Activated naive CD8-positive, alpha-beta T cell (primary cell): ENCODE measurements around the gene ADGRB2.

Experiments
- H3K27ac Mint-ChIP-seq: one replicate; pipeline ENCODE4 v1.8.0; 2021; ENCODE audit warnings: mixed read lengths
- H3K27me3 Mint-ChIP-seq: one replicate; pipeline ENCODE4 v1.8.0; 2021; ENCODE audit warnings: mixed read lengths
- H3K36me3 Mint-ChIP-seq: one replicate; pipeline ENCODE4 v1.8.0; 2021; ENCODE audit warnings: mixed read lengths
- H3K4me1 Mint-ChIP-seq: one replicate; pipeline ENCODE4 v1.8.0; 2021; ENCODE audit warnings: low read depth, mixed read lengths
- H3K4me3 Mint-ChIP-seq: one replicate; pipeline ENCODE4 v1.8.0; 2021; ENCODE audit warnings: mild to moderate bottlenecking, mixed read lengths
- H3K9me3 Mint-ChIP-seq: one replicate; pipeline ENCODE4 v1.8.0; 2021; ENCODE audit warnings: low read depth, mixed read lengths

Gene ADGRB2

DNA sequence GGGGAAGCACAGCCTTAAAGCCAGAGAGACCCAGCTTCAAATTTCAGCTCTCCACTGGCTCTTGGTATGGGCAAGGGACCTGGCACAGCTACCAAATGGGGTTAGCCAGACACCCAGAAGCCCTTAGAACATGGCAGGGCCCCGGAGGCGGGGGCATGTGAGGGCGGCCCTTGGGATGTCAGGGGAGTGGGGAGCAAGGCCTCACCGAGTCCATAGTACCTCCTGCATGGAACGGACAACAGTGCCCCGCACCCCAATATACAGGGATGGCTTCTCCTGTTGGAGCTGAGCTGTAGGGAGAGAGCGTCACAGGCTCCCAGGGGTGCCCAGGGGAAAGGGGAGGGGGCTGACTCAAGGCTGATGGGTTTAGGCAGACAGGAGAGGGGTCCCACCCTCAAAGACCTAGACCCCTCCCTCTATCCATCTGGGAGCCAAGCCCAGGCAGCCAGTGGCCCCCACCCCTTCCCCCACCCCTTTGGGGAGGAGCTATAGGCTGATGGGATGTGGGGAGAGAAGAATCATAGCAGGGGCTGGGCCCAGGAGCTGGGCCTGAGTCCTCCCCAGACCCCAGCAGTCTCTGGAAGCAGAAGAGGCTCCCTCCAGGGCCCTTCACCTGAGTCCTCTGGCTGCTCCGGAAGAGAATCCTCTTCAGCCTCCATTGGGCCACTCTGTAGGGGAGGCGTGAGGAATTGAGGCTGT lies 35.2 kb upstream of the ADGRB2 start:
- H3K36me3 Mint-ChIP-seq, result no peaks in the 10 kb centered on the region
- H3K9me3 Mint-ChIP-seq, result no peaks in the 10 kb centered on the region
- no peaks in the 10 kb centered on the region for H3K27me3 Mint-ChIP-seq
- H3K27ac Mint-ChIP-seq, result no peak overlapping the region
- peaks cover 8% of the 10 kb centered on the region for H3K4me1 Mint-ChIP-seq
- H3K4me3 Mint-ChIP-seq, result no peak overlapping the region

DNA sequence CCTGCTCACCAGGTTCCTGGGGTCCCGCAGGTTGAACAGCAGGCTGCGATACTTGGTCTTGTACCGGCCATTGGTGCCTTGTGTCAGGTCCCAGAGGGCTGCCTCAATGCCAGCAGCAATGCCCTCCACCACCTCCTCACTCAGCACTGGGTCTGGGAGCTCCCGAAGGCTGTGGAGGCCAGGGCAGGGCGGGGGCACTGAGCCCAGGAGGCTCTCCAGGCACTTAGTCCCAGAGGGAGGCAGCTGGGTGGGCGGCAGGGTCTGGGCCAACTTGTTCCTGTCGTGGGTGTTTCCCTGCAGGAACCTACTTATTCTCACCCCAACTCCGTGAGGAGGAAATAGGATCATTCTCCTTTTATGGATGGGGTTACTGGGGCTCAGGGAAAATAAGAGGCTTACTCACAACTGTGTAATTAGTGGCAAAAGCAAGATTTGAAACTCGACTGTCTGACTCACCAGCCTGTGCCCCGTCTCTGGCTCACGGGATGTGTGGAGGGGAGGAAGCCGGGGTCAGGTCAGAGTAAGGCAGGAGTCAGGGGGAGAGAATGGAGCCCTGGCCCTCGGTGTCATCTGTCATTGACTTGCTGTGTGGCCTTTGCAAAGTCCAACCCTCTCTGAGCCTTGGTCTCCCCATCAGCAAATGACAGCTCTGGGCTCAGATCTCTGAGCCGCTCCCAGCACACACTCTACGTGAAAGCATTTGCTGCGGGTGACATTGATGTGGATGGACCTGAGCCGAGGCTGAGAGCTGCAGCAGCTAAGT lies 34.5 kb upstream of the ADGRB2 start:
- Mint-ChIP-seq H3K9me3 (no peaks in the 10 kb centered on the region), H3K36me3 (no peaks in the 10 kb centered on the region), H3K4me1 (peaks cover 8% of the 10 kb centered on the region), H3K27ac (no peak overlapping the region), H3K4me3 (no peak overlapping the region), H3K27me3 (no peaks in the 10 kb centered on the region)

DNA sequence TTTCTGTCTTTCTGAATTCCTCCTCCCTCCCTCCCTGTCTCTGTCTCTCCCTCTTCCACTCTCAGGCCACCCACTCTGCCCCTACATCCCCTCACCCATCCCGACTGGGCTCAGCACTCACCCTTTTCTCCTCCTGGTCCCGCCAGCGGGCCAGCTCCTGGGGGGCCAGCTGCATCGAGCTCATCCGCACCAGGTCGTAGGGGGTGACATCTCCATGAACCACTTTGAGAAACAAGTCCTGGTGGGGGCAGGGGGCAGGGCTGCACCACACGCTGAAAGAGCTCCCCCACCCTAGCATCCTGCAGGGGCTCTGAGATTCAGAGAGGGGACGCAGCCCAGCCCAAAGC lies 33.9 kb upstream of the ADGRB2 start:
- no peak overlapping the region for H3K4me3 Mint-ChIP-seq
- peaks cover 8% of the 10 kb centered on the region for H3K4me1 Mint-ChIP-seq
- H3K36me3 Mint-ChIP-seq, result no peaks in the 10 kb centered on the region
- H3K9me3 Mint-ChIP-seq, result no peaks in the 10 kb centered on the region
- no peak overlapping the region for H3K27ac Mint-ChIP-seq
- H3K27me3 Mint-ChIP-seq, result no peaks in the 10 kb centered on the region

GRCh38 chr1:31797216-31797615 lies 33.1 kb upstream of the ADGRB2 start:
- Mint-ChIP-seq H3K4me3 (no peak overlapping the region), H3K27ac (no peak overlapping the region), H3K27me3 (no peaks in the 10 kb centered on the region), H3K4me1 (peaks cover 1% of the 10 kb centered on the region), H3K9me3 (no peaks in the 10 kb centered on the region), H3K36me3 (no peaks in the 10 kb centered on the region)

GRCh38 chr1:31796707-31797106 lies 32.6 kb upstream of the ADGRB2 start:
- Mint-ChIP-seq H3K27me3 (no peaks in the 10 kb centered on the region), H3K9me3 (no peaks in the 10 kb centered on the region)

DNA sequence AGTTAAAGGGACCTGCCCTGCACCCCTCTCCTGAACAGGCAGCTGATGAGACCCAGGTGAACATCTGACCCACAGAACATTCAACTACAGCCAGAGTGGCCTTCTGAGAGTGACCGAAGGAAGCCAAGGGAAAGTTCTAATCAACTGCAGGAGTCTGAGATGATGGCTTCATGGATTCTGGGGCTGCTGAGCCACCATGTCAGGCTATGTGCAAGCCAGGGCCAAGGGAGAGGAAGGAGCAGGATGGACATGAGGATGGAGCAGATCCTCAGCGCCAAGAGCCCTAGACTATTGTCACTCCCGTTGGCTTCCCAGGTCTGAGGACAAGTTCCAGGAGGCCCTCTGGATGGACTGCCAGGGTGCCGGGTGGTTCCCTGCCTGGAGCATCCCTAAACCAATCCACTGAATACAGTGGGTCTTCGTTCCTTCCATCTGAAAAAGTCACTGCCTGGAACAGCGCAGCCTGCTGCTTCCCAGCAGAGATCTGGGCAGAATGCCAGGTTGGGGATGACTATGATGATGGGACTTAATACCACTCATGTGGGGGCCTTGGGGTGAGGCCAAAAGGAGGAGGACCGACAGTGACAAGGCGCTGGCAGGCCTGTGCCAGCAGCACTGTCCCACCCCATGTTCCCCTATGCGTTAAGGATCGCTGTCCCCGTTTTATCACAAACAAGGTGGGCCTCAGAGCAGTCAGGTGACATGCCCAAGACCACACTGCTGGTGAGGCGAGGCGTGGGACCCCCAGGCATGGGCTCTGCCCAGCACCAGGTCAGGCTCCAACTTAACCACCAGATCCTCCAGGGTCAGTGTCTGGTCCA lies 31.9 kb upstream of the ADGRB2 start:
- H3K27me3 Mint-ChIP-seq, result no peaks in the 10 kb centered on the region
- no peaks in the 10 kb centered on the region for H3K4me1 Mint-ChIP-seq
- no peak overlapping the region for H3K27ac Mint-ChIP-seq
- H3K4me3 Mint-ChIP-seq, result no peak overlapping the region
- H3K9me3 Mint-ChIP-seq, result no peaks in the 10 kb centered on the region
- no peaks in the 10 kb centered on the region for H3K36me3 Mint-ChIP-seq

More at GRCh38 chr1:31796707-31797106, 32.6 kb upstream of the ADGRB2 start:
- Mint-ChIP-seq H3K27ac (no peak overlapping the region), H3K4me3 (no peak overlapping the region), H3K36me3 (no peaks in the 10 kb centered on the region), H3K4me1 (no peaks in the 10 kb centered on the region)

DNA sequence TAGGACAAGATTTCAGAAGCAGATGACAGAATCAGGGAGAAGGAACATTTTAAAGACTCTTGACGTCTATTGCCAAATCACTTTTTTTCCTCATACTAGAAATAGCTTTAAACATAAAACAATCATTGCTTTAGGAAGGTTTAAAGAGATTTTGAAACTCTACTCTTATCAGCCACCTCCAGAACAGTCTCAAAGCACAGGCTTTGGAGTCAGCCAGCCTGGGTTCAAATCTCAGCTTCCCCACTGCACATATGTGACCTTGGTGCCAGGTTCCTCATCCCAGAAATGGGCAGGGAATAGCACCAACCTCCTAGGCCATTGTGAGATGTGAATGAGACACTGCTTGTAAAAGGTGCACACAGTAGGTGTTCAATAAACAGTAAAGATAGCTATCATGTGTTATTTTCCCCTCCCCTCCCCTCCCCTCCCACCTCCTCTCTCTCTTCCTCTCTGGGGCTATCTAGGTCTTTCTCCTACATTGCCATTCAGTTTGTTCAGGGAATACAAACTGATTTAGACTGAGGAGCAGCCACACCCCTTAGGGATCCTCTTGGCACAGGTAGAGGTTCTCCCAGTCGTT lies 31.0 kb upstream of the ADGRB2 start:
- no peaks in the 10 kb centered on the region for H3K9me3 Mint-ChIP-seq
- H3K4me3 Mint-ChIP-seq, result no peak overlapping the region
- no peaks in the 10 kb centered on the region for H3K27me3 Mint-ChIP-seq
- no peaks in the 10 kb centered on the region for H3K36me3 Mint-ChIP-seq
- H3K27ac Mint-ChIP-seq, result no peak overlapping the region
- H3K4me1 Mint-ChIP-seq, result no peaks in the 10 kb centered on the region

GRCh38 chr1:31793586-31794285 lies 29.6 kb upstream of the ADGRB2 start:
- no peak overlapping the region for H3K4me3 Mint-ChIP-seq
- no peaks in the 10 kb centered on the region for H3K9me3 Mint-ChIP-seq
- no peaks in the 10 kb centered on the region for H3K36me3 Mint-ChIP-seq
- H3K27me3 Mint-ChIP-seq, result no peaks in the 10 kb centered on the region
- no peak overlapping the region for H3K27ac Mint-ChIP-seq
- no peaks in the 10 kb centered on the region for H3K4me1 Mint-ChIP-seq

DNA sequence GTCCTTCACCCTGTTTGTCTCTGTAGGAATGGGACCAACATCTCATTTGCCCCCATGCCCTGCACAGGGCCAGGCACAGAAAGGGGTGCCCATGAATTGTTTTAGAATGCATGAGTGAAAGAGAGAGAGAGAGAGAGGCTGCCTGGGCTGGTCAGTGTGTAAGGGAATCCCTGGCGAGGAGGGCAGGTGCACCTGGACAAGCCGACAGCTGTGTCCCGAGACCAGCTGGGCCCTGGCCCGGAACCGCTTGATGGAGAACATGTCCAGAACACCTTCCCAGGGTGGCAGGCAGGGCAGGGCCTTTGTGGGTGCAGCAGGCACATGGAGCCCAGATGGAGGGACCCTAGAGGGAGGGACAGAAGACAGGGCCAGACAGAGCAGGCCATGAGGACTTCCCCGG lies 28.9 kb upstream of the ADGRB2 start:
- no peaks in the 10 kb centered on the region for H3K36me3 Mint-ChIP-seq
- peaks cover 2% of the 10 kb centered on the region for H3K4me1 Mint-ChIP-seq
- H3K4me3 Mint-ChIP-seq, result no peak overlapping the region
- no peak overlapping the region for H3K27ac Mint-ChIP-seq
- no peaks in the 10 kb centered on the region for H3K9me3 Mint-ChIP-seq
- no peaks in the 10 kb centered on the region for H3K27me3 Mint-ChIP-seq

DNA sequence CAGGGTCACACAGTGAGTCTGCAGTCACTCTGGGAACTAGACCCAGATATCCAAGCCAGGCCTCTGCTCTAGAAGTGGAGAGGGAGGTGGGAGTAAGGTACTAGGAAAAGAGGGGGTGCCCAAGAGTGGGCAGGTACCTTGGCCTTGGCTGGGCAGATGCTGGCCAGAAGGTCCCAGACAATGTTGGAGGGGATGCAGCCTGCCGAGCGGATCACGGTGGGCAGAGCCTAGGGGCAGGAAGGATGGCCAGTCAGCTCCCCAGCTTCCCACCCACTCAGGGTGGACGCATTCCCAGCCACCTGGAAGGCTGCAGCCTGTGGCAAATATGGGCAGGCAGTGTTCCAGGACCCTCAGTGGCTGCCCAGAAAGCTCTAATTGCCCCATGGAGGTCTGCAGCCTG lies 28.4 kb upstream of the ADGRB2 start:
- no peak overlapping the region for H3K4me3 Mint-ChIP-seq
- H3K36me3 Mint-ChIP-seq, result no peaks in the 10 kb centered on the region
- peaks cover 8% of the 10 kb centered on the region for H3K4me1 Mint-ChIP-seq
- no peaks in the 10 kb centered on the region for H3K9me3 Mint-ChIP-seq
- H3K27ac Mint-ChIP-seq, result no peak overlapping the region
- H3K27me3 Mint-ChIP-seq, result no peaks in the 10 kb centered on the region

DNA sequence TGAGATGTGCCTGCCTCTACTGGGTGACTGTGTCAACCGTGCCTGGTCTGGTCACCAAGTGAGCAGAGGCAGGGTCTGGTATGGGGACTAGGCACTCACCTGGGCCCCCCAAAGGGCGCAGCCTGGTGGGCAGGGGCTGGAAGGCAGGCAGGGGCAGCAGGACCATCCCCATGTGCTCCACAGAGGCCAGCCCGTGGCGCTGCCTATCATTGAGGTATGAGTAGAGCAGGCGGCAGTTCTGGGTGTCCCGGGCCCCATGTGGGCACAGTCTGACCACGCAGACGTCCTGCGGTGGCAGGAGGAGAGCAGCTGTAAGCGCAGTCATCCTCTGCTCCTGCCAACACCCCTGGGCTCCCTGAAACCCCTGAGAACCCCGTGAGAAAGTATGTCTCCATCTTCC lies 28.0 kb upstream of the ADGRB2 start:
- Mint-ChIP-seq H3K27ac (no peak overlapping the region), H3K36me3 (no peaks in the 10 kb centered on the region), H3K4me3 (no peak overlapping the region), H3K9me3 (no peaks in the 10 kb centered on the region), H3K27me3 (no peaks in the 10 kb centered on the region), H3K4me1 (peaks cover 8% of the 10 kb centered on the region)

- H3K27me3 Mint-ChIP-seq, result no peaks in the 10 kb centered on the region
- no peaks in the 10 kb centered on the region for H3K9me3 Mint-ChIP-seq
- H3K36me3 Mint-ChIP-seq, result no peaks in the 10 kb centered on the region
- no peak overlapping the region for H3K27ac Mint-ChIP-seq
- H3K4me3 Mint-ChIP-seq, result no peak overlapping the region
- peaks cover 8% of the 10 kb centered on the region for H3K4me1 Mint-ChIP-seq
Observed at GRCh38 chr1:31791131-31791858, 27.2 kb upstream of the ADGRB2 start.

DNA sequence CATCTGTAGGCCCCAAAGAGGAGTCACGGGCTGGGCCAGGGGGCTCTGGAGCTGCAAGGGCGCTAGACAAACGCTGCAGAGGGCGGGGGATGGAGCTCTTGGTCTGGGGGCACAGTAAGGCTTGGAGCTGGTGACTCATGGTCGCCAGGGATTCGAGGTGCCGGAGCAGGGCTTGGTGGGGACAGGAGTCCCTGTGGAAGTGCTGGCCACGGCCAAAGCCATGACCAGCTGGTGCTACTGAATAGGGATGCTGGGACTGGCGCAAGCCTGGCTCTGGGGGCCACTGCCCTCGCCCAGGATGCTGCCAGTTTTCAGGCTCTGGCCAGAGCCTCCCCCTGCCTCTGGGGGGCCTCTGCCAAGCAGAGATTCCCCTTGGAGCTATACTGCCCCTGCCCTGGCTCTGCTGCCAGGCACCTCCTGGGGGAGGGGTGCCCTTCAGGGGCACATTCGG lies 26.5 kb upstream of the ADGRB2 start:
- no peaks in the 10 kb centered on the region for H3K9me3 Mint-ChIP-seq
- no peaks in the 10 kb centered on the region for H3K27me3 Mint-ChIP-seq
- peaks cover 8% of the 10 kb centered on the region for H3K4me1 Mint-ChIP-seq
- no peaks in the 10 kb centered on the region for H3K36me3 Mint-ChIP-seq
- no peak overlapping the region for H3K27ac Mint-ChIP-seq
- no peak overlapping the region for H3K4me3 Mint-ChIP-seq

- H3K4me3 Mint-ChIP-seq, result peak overlapping the region; percentile 32
- no peaks in the 10 kb centered on the region for H3K9me3 Mint-ChIP-seq
- no peak overlapping the region for H3K27ac Mint-ChIP-seq
- peaks cover 8% of the 10 kb centered on the region for H3K4me1 Mint-ChIP-seq
- H3K27me3 Mint-ChIP-seq, result no peaks in the 10 kb centered on the region
- no peaks in the 10 kb centered on the region for H3K36me3 Mint-ChIP-seq
Observed at GRCh38 chr1:31790140-31790539, 26.0 kb upstream of the ADGRB2 start.
